ENCODE results near the gene GRM5.

GRM5 gene

GRCh38 chr11:88695689-88696414 is 369.9 kb downstream of the GRM5 start:
- DNase-seq = no peak

DNA sequence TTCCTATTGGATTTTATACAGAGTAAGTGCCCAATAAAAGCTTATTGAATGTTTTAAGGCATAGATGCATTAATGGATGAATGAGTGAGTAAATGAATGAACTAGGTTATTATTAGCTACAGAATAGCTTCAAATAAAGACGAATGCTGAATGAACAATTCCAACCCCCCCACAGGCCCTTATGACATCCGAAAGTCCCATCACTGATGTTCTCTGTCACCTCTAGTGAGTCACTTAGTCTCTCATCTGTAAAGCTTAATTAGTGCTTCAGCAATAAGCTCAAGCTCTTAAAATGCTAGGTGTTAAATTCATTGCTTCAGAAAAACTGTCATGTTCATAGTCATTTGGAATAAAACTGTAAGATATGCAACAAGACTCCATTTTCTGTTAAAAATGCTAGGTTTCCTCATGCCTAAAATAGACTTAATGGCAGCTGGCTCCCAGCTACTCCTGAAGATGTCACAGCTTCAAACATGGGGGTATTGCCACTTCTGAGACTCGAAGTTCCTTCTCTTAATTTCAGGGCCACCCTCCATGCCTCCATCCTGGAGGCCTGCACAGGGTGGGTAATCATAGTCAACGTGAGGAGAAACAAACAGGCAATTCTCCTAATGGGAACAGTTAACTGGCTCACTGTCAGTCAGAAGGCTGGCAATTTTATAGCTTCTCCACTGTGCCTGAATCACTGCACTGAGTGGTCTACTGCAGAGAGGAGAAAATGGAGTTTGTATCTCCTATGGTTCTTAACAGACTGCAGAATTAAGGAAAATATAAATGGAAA is 373.3 kb downstream of the GRM5 start:
- no peak for DNase-seq

GRCh38 chr11:88689548-88690240 is 376.1 kb downstream of the GRM5 start:
- no peak for DNase-seq

GRCh38 chr11:88683024-88683423 is 382.8 kb downstream of the GRM5 start:
- DNase-seq = no peak

- DNase-seq = no peak
Measured at GRCh38 chr11:88680806-88681205, 385.0 kb downstream of the GRM5 start.

- DNase-seq = no peak
Measured at GRCh38 chr11:88666364-88666763, 399.4 kb downstream of the GRM5 start.

DNA sequence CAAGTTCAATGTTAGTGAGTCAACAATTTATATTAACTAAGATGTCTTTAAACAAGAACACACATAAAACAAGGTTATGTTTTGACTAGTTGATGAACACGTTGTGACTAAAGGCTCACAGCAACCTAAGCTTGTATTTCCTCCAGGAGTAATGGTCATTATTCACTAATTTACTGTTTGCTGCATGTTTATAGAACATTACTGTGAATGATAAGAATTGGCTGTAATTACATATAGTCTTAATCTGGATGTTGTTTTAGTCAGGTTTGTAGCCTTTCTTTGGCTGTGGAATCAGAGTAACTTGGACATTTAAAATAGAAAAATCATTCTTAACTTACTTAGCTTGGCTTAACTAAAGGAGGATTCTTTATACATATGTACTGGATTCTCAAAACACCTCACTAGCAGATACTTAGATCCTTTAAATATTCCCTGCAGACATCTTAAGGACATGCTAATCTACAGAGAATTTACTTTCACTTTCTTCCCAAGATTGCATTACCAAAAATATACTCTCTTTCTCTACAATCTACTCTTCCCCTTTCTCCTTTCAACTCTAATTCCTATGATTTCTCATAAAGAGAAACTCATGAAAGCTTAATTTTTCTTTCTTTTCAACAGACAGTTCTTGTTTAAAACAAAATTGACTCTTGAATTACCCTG is 408.6 kb downstream of the GRM5 start:
- no peak for DNase-seq

DNA sequence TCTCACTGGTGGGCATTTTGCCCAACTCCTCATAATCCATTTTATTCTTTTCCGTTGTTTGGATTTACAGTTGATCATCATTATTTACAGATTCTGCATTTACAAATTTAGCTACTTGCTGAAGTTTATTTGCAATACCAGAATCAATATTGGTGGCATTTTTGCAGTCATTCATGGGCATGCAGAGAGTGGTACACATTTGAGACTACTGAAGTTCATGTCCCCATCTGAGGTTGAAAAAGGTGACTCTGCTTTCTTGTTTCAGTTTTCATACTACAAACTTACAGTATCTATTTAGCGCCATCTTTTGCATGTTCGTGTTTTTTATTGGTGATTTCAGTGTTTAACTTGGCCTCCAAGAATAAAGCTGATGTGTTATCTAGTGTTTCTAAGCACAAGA is 409.5 kb downstream of the GRM5 start:
- DNase-seq = no peak

GRCh38 chr11:88655656-88656055 is 410.1 kb downstream of the GRM5 start:
- DNase-seq = no peak

DNA sequence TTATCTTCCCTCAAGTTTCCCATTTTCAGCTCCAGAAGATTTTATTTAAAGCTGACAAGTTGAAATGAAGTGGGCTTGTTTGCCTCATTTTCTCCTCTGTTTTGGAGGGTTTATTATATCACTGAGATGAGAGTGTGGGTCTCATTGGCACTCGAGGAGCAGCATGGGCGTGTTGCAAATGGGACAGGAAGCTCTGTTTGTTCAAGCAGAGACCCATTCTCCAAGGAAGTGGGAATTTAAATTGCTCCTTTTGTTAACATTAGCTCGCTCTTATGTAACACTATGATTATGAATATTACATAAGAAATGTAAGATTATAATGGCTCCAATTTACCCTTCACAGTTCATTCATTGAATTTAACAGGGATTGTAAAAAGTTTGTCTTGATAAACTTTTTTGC is 410.6 kb downstream of the GRM5 start:
- no peak for DNase-seq

GRCh38 chr11:88651556-88651955 is 414.2 kb downstream of the GRM5 start:
- no peak for DNase-seq

DNA sequence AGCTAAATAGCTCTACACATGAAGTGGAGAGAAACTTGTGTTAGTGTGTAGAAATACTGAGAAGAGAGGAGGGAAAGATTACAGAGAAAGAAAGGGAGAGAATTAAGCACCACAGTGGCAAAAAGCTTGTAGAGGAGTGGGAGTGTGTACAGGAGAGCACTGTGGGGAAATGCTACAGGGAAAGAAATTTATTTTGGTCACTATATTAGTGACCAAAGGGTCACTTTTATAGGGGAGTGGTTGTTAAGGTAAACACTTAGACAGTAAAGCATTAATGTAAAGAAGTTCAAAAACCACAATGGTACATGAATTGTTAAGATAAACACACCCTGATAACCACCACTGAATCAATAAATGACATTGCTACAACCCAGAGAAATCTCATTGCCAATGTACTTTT is 421.1 kb downstream of the GRM5 start:
- no peak for DNase-seq

DNA sequence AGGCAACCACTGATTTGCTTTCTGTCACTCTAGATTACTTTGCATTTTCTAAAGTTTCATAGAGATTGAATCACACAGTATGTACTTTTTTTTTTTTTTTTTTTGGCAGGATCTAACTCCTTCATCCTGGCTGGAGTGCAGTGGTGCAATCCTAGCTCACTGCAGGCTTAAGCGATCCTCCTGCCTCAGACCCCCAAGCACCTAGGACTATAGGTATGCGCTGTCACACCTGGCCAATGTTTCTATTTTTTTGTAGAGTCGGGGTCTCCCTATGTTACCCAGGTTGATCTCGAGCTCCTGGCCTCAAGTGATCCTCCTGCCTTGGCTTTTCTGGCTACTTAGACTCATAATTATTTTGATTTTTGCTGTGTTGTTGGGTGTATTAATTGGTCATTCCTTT is 433.6 kb downstream of the GRM5 start:
- DNase-seq = no peak

DNA sequence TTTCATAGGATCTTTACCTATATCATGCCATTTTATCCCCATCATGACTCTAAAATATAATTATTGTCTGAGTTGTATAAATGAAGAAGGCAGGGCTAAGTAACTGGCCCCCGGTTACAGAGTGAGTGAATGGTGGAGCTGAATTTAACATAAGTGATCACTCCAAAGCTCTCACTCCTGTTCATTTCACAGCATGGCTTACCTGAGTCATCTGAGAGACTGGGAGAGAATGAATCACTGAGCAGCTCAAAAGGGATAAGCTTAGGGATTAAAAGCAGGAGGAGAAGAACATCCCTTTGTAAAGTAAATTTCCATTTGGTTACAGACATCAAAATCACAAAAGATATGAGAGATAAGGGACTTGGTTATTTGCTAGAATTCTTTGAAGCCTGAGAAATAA is 434.3 kb downstream of the GRM5 start:
- DNase-seq = no peak

- no peak for DNase-seq
Measured at GRCh38 chr11:88629496-88629895, 436.3 kb downstream of the GRM5 start.

GRCh38 chr11:88626216-88626615 is 439.6 kb downstream of the GRM5 start:
- DNase-seq = no peak

DNA sequence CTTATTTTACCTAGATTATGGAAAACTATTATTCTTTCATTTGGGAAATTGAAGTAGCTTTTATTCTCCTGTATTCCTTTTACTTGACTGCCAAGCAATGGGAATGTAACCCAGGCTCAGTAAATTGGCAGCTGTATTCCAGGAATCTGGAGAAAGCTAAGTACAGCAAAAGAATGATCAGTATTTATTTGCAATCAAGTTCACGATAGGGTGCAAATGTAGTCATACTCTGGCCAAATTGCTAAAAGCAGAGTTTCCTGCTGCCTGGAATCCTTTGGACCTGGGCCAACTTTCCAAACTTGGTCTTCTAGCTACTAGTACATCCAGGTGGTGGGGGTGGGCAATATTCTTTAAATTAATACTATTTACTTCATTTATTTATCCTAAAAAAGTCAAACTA is 442.3 kb downstream of the GRM5 start:
- no peak for DNase-seq

- DNase-seq = no peak
Measured at GRCh38 chr11:88620568-88621130, 445.1 kb downstream of the GRM5 start.

GRCh38 chr11:88619656-88620385 is 446.0 kb downstream of the GRM5 start:
- DNase-seq = no peak

DNA sequence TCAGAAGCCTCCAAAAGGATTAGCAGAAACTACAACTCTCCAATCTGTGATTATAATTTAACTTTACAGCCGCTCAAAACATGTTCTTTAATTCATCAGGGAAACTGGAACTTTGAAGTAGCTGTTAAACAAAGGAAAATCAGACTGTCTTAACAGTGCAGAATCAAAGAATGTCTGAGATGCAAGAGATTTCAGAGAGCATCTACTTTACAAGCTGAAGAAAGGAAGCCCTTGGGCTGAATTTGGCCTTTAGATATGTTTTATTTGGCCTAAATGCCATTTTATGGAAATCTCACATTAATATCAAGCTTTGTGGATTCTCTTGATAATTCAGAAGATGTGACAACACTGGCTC is 446.7 kb downstream of the GRM5 start:
- no peak for DNase-seq

DNA sequence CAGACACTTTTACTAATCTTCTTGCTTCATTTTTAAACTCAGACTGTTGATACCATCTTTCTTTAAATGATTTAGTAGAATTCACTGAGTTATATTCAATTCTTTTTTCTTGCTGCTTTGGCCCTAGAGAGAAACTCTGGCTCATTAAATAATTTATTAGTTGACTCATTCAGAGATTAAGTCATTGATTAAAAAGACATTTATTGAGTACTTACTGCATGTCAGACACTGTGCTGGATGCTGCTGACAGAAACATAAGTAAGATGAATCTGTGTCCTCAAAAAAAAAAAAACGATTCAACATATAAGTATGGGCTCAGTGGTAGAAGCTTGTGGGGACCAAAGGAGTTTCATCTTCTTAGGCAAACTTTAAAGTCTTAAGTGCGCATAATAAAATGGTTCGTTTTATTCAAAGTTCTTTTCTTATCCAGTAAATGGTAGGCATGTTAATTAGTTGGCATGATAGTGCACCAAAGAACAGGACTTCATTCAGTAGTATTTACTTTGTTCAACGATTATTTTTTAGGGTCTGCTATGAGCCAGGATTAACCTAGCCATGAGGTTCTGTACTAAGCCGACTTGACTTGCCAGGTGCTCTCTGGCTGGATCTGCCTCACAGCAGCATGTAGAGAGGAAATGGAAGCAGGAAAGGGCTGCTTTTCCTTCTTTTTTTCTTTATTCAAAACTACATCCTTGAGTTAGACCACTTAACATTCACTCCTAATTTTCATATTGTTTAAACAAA is 447.3 kb downstream of the GRM5 start:
- no peak for DNase-seq

DNA sequence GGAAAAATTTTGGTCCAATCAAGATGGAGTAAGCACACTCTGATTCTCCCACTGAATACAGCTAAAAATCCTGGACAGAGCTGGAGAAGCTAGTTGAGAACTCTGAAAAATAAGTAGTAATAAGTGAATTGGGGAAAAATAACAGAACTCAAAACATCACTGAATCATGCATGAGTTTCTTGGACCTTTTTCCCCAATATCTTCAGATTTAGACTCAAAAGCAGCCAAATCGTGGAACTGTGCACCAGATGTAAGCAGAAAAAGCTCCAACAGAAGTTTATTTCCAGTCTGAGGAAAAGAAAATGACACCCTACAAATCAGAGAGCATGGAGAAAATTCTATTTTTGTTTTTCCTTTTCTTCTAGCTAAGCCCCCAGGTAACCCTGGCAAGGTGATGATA is 448.6 kb downstream of the GRM5 start:
- DNase-seq = no peak

Measured in NCI-H446 (cell line).